ENCODE results near the gene GALNT1. TPM values are rescaled to one million over a fixed set of nuclear protein-coding genes. Genes with fewer than 3 reads are reported as not detected.

The GALNT1 gene
- total and polyA plus RNA-seq, 10 of the 15 experiments (the other 5 are each of a cell fraction or from before 2014, with no cell fraction given): 8.0 to 53.7 (median 29.9) TPM

GRCh38 chr18:35577045-35577848 lies 4.3 kb upstream of the GALNT1 start (continued):
- TF ChIP-seq CUX1 (IDR thresholded peaks at IDR 0.05; ENCODE audit: insufficient replicate concordance, low read depth, low read length) (no peak), JUNB (IDR thresholded peaks at IDR 0.05) (peak; percentile 92), CREB1 (IDR thresholded peaks at IDR 0.05; ENCODE audit: low read depth) (peak; percentile 70), KLF5 (IDR thresholded peaks at IDR 0.05; ENCODE audit: partially characterized antibody) (peak; percentile 73), EZH2 (IDR thresholded peaks at IDR 0.05; ENCODE audit: borderline replicate concordance, control insufficient read depth, low read depth, low read length) (no peak), BMI1 (IDR thresholded peaks at IDR 0.05; ENCODE audit: borderline replicate concordance) (peak; percentile 88), MEF2B (IDR thresholded peaks at IDR 0.05; ENCODE audit: partially characterized antibody, poor library complexity, severe bottlenecking) (peak; percentile 91), SREBF1 (IDR thresholded peaks at IDR 0.05; ENCODE audit: low read length) (peak; percentile 78), USF2 (IDR thresholded peaks at IDR 0.05; ENCODE audit: borderline replicate concordance, low read depth, low read length) (no peak), BCL11A (IDR thresholded peaks at IDR 0.05; ENCODE audit: low read depth, low read length) (peak; percentile 96), LARP7 (IDR thresholded peaks at IDR 0.05) (no peak), ZNF687 (IDR thresholded peaks at IDR 0.05) (no peak; the same call in 1 of the 2 replicates), MEF2A (IDR thresholded peaks at IDR 0.05; ENCODE audit: insufficient read depth, low read depth, low read length) (peak; percentile 75; the same call in 1 of the 2 replicates), RELB (IDR thresholded peaks at IDR 0.05; ENCODE audit: low read depth) (peak; percentile 86), ZNF24 (IDR thresholded peaks at IDR 0.05) (peak; percentile 41; the same call in 1 of the 2 replicates), YBX1 (IDR thresholded peaks at IDR 0.05) (no peak)
